Kidney (tissue), 14 donors: Measurements from ENCODE around the gene MAML2. TPM values are rescaled to one million over a fixed set of nuclear protein-coding genes. Genes with fewer than 3 reads are reported as not detected.

Experiments used
- DNase-seq, 5 donors: peaks; one replicate each; pipeline ENCODE4 v3.0.0-alpha.2; 2013 to 2020
- FAIRE-seq: peaks from 2 replicates; lab custom pipeline; 2012; peaks lifted over from hg19 to GRCh38; lab: Jason Lieb, UNC
- H3K27ac ChIP-seq, 2 donors: one replicate each; pipeline ENCODE4 v1.7.0; 2013; ENCODE audit warnings: low read depth in 2 of 2, low read length in 2 of 2, inconsistent platforms in 1 of 2
- H3K27me3 ChIP-seq: one replicate; pipeline ENCODE4 v1.7.1; 2013; ENCODE audit warnings: low read length, inconsistent platforms; ENCODE audit not compliant: control insufficient read depth, insufficient read depth
- H3K36me3 ChIP-seq, 3 donors: one replicate each; pipeline versions ENCODE4 v1.7.0 to v1.7.1; 2013; ENCODE audit warnings: low read length in 3 of 3, control low read depth in 1 of 3, inconsistent platforms in 1 of 3; ENCODE audit not compliant: insufficient read depth in 3 of 3, control insufficient read depth in 2 of 3
- H3K4me1 ChIP-seq, 3 donors: one replicate each; pipeline versions ENCODE4 v1.7.0 to v1.7.1; 2013; ENCODE audit warnings: low read length in 3 of 3, inconsistent platforms in 1 of 3, low read depth in 1 of 3; ENCODE audit not compliant: control insufficient read depth in 2 of 3, insufficient read depth in 2 of 3
- H3K4me3 ChIP-seq, 3 donors: one replicate each; pipeline versions ENCODE4 v1.7.0 to v1.8.1; 2013; ENCODE audit warnings: low read length in 3 of 3, control low read depth in 1 of 3, inconsistent platforms in 1 of 3
- H3K9ac ChIP-seq, 3 donors: one replicate each; pipeline versions ENCODE4 v1.7.0 to v1.7.1; 2013; ENCODE audit warnings: low read length in 3 of 3, control low read depth in 1 of 3, inconsistent platforms in 1 of 3
- H3K9me3 ChIP-seq, 3 donors: one replicate each; pipeline versions ENCODE4 v1.7.0 to v1.7.1; 2013; ENCODE audit warnings: low read length in 3 of 3, control low read depth in 1 of 3, inconsistent platforms in 1 of 3; ENCODE audit not compliant: control insufficient read depth in 2 of 3, insufficient read depth in 1 of 3
- CTCF ChIP-seq: IDR thresholded peaks from 3 replicates; pipeline ENCODE4 v1.5.1; 2012; ENCODE audit warnings: mild to moderate bottlenecking, moderate library complexity, borderline replicate concordance; ENCODE audit not compliant: insufficient read depth; ENCODE audit errors: extremely low read depth
- intact Hi-C: fragments of 100-400 bp; cut with DNase I; formaldehyde crosslinking; loops from one replicate; pipeline ENCODE4 v1.11.1; 2022
- polyA plus RNA-seq: library from polyadenylated mRNA; stranded (reverse); fragments of 350-450 nt; fragmentation: Illumina TruSeq; extraction: RNeasy Lipid Tissue Mini Kit (QIAGEN cat#74804); gene quantifications from one replicate; pipeline ENCODE4 v1.2.3, GENCODE V29; 2014; ENCODE audit warnings: low read depth, low replicate concordance; ENCODE audit not compliant: insufficient read depth
- total RNA-seq: library from RNA; stranded (reverse); fragmentation: NEBNext Ultra II Directional; extraction: Animal tissue kit (Norgen Biotek cat#: 25700); gene quantifications from one replicate; pipeline ENCODE4 v1.2.1, GENCODE V29; 2021
- donor health status: control.
- donor health status: control.
- donor health status: control.
- donor health status: control.
- donor health status: control.
- donor health status: DM: yes; HTN: yes; CAD: no.
- donor health status: Normal renal cell carcinoma (clear cell type).

The MAML2 gene
- total and polyA plus RNA-seq, 2 donors from 2014 or later, result 4.9 to 32.3 TPM

GRCh38 chr11:96279018-96279895 is 63.7 kb downstream of the MAML2 start:
- Histone ChIP-seq H3K4me3 (no peak overlapping the region), H3K9ac (no peak overlapping the region), H3K36me3 (no peaks in the 10 kb centered on the region), H3K4me1 (peaks cover 10 to 41% (median 21%) of the 10 kb centered on the region in 3 donors), H3K9me3 (no peaks in the 10 kb centered on the region), H3K27me3 (no peaks in the 10 kb centered on the region), H3K27ac (peak overlapping the region; percentile 56 to 75)
- no peak for DNase-seq
- FAIRE-seq, result no peak
- intact Hi-C loops, result no loop called here
- TF ChIP-seq CTCF, result no peak

- peak overlapping the region; percentile 73 to 75 for H3K27ac ChIP-seq
Observed at GRCh38 chr11:96278039-96278897, 64.7 kb downstream of the MAML2 start.

GRCh38 chr11:96277696-96278038 is 65.3 kb downstream of the MAML2 start:
- Histone ChIP-seq H3K27me3 (no peaks in the 10 kb centered on the region), H3K9me3 (no peaks in the 10 kb centered on the region), H3K36me3 (no peaks in the 10 kb centered on the region), H3K27ac (peak overlapping the region; percentile 73 to 75), H3K4me3 (peak overlapping the region in 1 of 3 donors; percentile 2), H3K9ac (peak overlapping the region in 1 of 3 donors; percentile 14), H3K4me1 (peaks cover 13 to 31% (median 21%) of the 10 kb centered on the region in 3 donors)
- no peak for TF ChIP-seq CTCF
- intact Hi-C loops, result no loop called here
- no peak for FAIRE-seq
- DNase-seq, result no peak

More at GRCh38 chr11:96278039-96278897, 64.7 kb downstream of the MAML2 start:
- FAIRE-seq, result no peak
- peak overlapping the region in 1 of 3 donors; percentile 14 for H3K9ac ChIP-seq
- intact Hi-C loops, result no loop called here
- no peaks in the 10 kb centered on the region for H3K9me3 ChIP-seq
- H3K4me1 ChIP-seq, result peaks cover 13 to 34% (median 21%) of the 10 kb centered on the region in 3 donors
- TF ChIP-seq CTCF, result no peak
- peak overlapping the region in 1 of 3 donors; percentile 2 for H3K4me3 ChIP-seq
- no peaks in the 10 kb centered on the region for H3K36me3 ChIP-seq
- DNase-seq, result peak in 3 of 5 donors; percentile 30 to 66 (median 55)
- H3K27me3 ChIP-seq, result no peaks in the 10 kb centered on the region
